ENCODE measurements around the gene PLA2G4B. TPM values are rescaled to one million over a fixed set of nuclear protein-coding genes. Genes with fewer than 3 reads are reported as not detected.

Gene PLA2G4B
- total RNA-seq, 5 donors from 2014 or later (not counting 1 experiment from before 2014, with no cell fraction given), result 32.0 to 55.8 (median 44.9) TPM

- Histone ChIP-seq H3K36me3 (ENCODE audit: control insufficient read depth in 2 of 2, extremely low read depth in 1 of 2, insufficient read depth in 1 of 2, low read length in 1 of 2) (no peaks in the 10 kb centered on the region), H3K27ac (ENCODE audit: low read length) (no peak overlapping the region), H3K27me3 (replicated peaks in 1 of 2; ENCODE audit: control insufficient read depth in 2 of 2, extremely low read depth in 1 of 2, insufficient read depth in 2 of 2, low read length in 1 of 2) (peaks cover 0 to 29% of the 10 kb centered on the region in 2 experiments), H3K9me3 (no peaks in the 10 kb centered on the region), H3K4me1 (ENCODE audit: control insufficient read depth in 1 of 2, extremely low read depth in 1 of 2, insufficient read depth in 2 of 2, low read length in 2 of 2) (peaks cover 2 to 15% of the 10 kb centered on the region in 2 experiments), H3K4me3 (ENCODE audit: control insufficient read depth in 1 of 2, extremely low read depth in 1 of 2, low read length in 1 of 2) (no peak overlapping the region)
- ATAC-seq (replicated peaks in 1 of 4) (no peak), DNase-seq (no peak)
- H3K36me3 Mint-ChIP-seq, result no peaks in the 10 kb centered on the region
- H3K4me1 Mint-ChIP-seq, result peaks cover 6 to 12% (median 11%) of the 10 kb centered on the region in 3 donors
- POLR2A ChIA-PET, result no interaction called here
- CTCF ChIA-PET, result interaction anchor here in 1 of 2 donors (0.7 kb wide), 1 partner anchor 33 kb away, joined by 3 read pairs; no protein-coding TSS in a partner anchor
- no peaks in the 10 kb centered on the region for H3K9me3 Mint-ChIP-seq
- no peak overlapping the region for H3K27ac Mint-ChIP-seq
- no peak overlapping the region for H3K4me3 Mint-ChIP-seq
- 88% methylated on average over 16 of the region's 18 CpGs for WGBS (ENCODE audit: insufficient coverage)
- peaks cover 0 to 5% of the 10 kb centered on the region in 2 donors for H3K27me3 Mint-ChIP-seq
Measured at GRCh38 chr15:41861736-41862356, 23.2 kb downstream of the PLA2G4B start.

GRCh38 chr15:41862515-41863116 lies 24.0 kb downstream of the PLA2G4B start:
- H3K4me3 Mint-ChIP-seq, result no peak overlapping the region
- ChIA-PET CTCF (no interaction called here), POLR2A (no interaction called here)
- H3K27me3 ChIP-seq (replicated peaks in 1 of 2; ENCODE audit: control insufficient read depth in 2 of 2, extremely low read depth in 1 of 2, insufficient read depth in 2 of 2, low read length in 1 of 2), result peaks cover 0 to 23% of the 10 kb centered on the region in 2 experiments
- no peaks in the 10 kb centered on the region for H3K9me3 Mint-ChIP-seq
- peaks cover 0 to 5% of the 10 kb centered on the region in 2 donors for H3K27me3 Mint-ChIP-seq
- H3K4me1 Mint-ChIP-seq, result peaks cover 6 to 12% (median 11%) of the 10 kb centered on the region in 3 donors
- no peaks in the 10 kb centered on the region for H3K9me3 ChIP-seq
- H3K27ac ChIP-seq (ENCODE audit: low read length), result no peak overlapping the region
- DNase-seq (no peak), ATAC-seq (replicated peaks in 1 of 4) (no peak)
- no peaks in the 10 kb centered on the region for H3K36me3 Mint-ChIP-seq
- no peak overlapping the region for H3K4me3 ChIP-seq (ENCODE audit: control insufficient read depth in 1 of 2, extremely low read depth in 1 of 2, low read length in 1 of 2)
- H3K4me1 ChIP-seq (ENCODE audit: control insufficient read depth in 1 of 2, extremely low read depth in 1 of 2, insufficient read depth in 2 of 2, low read length in 2 of 2), result peaks cover 2 to 15% of the 10 kb centered on the region in 2 experiments
- no peak overlapping the region for H3K27ac Mint-ChIP-seq
- no peaks in the 10 kb centered on the region for H3K36me3 ChIP-seq (ENCODE audit: control insufficient read depth in 2 of 2, extremely low read depth in 1 of 2, insufficient read depth in 1 of 2, low read length in 1 of 2)
- 86% methylated on average over 16 of the region's 19 CpGs for WGBS (ENCODE audit: insufficient coverage)

- CTCF ChIA-PET, result interaction anchor here in 1 of 2 donors (0.6 kb wide), 1 partner anchor 766 kb away, joined by 3 read pairs; no protein-coding TSS in a partner anchor
- peaks cover 0 to 2% of the 10 kb centered on the region in 2 donors for H3K27me3 Mint-ChIP-seq
Measured at GRCh38 chr15:41865490-41866055, 26.9 kb downstream of the PLA2G4B start.

GRCh38 chr15:41866263-41866703 lies 27.6 kb downstream of the PLA2G4B start:
- Histone ChIP-seq H3K4me3 (ENCODE audit: control insufficient read depth in 1 of 2, extremely low read depth in 1 of 2, low read length in 1 of 2) (no peak overlapping the region), H3K4me1 (ENCODE audit: control insufficient read depth in 1 of 2, extremely low read depth in 1 of 2, insufficient read depth in 2 of 2, low read length in 2 of 2) (peaks cover 7 to 23% of the 10 kb centered on the region in 2 experiments), H3K27me3 (replicated peaks in 1 of 2; ENCODE audit: control insufficient read depth in 2 of 2, extremely low read depth in 1 of 2, insufficient read depth in 2 of 2, low read length in 1 of 2) (peaks cover 0 to 7% of the 10 kb centered on the region in 2 experiments), H3K9me3 (no peaks in the 10 kb centered on the region), H3K36me3 (ENCODE audit: control insufficient read depth in 2 of 2, extremely low read depth in 1 of 2, insufficient read depth in 1 of 2, low read length in 1 of 2) (no peaks in the 10 kb centered on the region), H3K27ac (ENCODE audit: low read length) (no peak overlapping the region)
- no peak overlapping the region for H3K27ac Mint-ChIP-seq
- peaks cover 0 to 2% of the 10 kb centered on the region in 2 donors for H3K27me3 Mint-ChIP-seq
- H3K36me3 Mint-ChIP-seq, result no peaks in the 10 kb centered on the region
- DNase-seq (no peak), ATAC-seq (replicated peaks in 1 of 4) (no peak)
- ChIA-PET POLR2A (no interaction called here), CTCF (no interaction called here)
- 79% methylated on average over 6 of the region's 8 CpGs for WGBS (ENCODE audit: insufficient coverage)
- H3K4me1 Mint-ChIP-seq, result peaks cover 10 to 14% (median 14%) of the 10 kb centered on the region in 3 donors
- H3K9me3 Mint-ChIP-seq, result no peaks in the 10 kb centered on the region
- H3K4me3 Mint-ChIP-seq, result no peak overlapping the region

More at GRCh38 chr15:41865490-41866055, 26.9 kb downstream of the PLA2G4B start:
- no peaks in the 10 kb centered on the region for H3K36me3 Mint-ChIP-seq
- no peaks in the 10 kb centered on the region for H3K9me3 Mint-ChIP-seq
- H3K27me3 ChIP-seq (replicated peaks in 1 of 2; ENCODE audit: control insufficient read depth in 2 of 2, extremely low read depth in 1 of 2, insufficient read depth in 2 of 2, low read length in 1 of 2), result peaks cover 0 to 11% of the 10 kb centered on the region in 2 experiments
- H3K36me3 ChIP-seq (ENCODE audit: control insufficient read depth in 2 of 2, extremely low read depth in 1 of 2, insufficient read depth in 1 of 2, low read length in 1 of 2), result no peaks in the 10 kb centered on the region
- no peak overlapping the region for H3K4me3 Mint-ChIP-seq
- H3K4me3 ChIP-seq (ENCODE audit: control insufficient read depth in 1 of 2, extremely low read depth in 1 of 2, low read length in 1 of 2), result no peak overlapping the region
- no peak overlapping the region for H3K27ac Mint-ChIP-seq
- H3K9me3 ChIP-seq, result no peaks in the 10 kb centered on the region
- DNase-seq, result no peak
- H3K4me1 Mint-ChIP-seq, result peaks cover 7 to 10% (median 8%) of the 10 kb centered on the region in 3 donors
- H3K27ac ChIP-seq (ENCODE audit: low read length), result no peak overlapping the region
- no peak for ATAC-seq (replicated peaks in 1 of 4)
- POLR2A ChIA-PET, result no interaction called here
- peaks cover 3 to 15% of the 10 kb centered on the region in 2 experiments for H3K4me1 ChIP-seq (ENCODE audit: control insufficient read depth in 1 of 2, extremely low read depth in 1 of 2, insufficient read depth in 2 of 2, low read length in 2 of 2)
- 91% methylated on average over 12 of the region's 18 CpGs for WGBS (ENCODE audit: insufficient coverage)

GRCh38 chr15:41866872-41867579 lies 28.4 kb downstream of the PLA2G4B start:
- 90% methylated on average over 25 of the region's 25 CpGs for WGBS (ENCODE audit: insufficient coverage)
- H3K4me3 ChIP-seq (ENCODE audit: control insufficient read depth in 1 of 2, extremely low read depth in 1 of 2, low read length in 1 of 2), result no peak overlapping the region
- peaks cover 0 to 9% of the 10 kb centered on the region in 2 experiments for H3K27me3 ChIP-seq (replicated peaks in 1 of 2; ENCODE audit: control insufficient read depth in 2 of 2, extremely low read depth in 1 of 2, insufficient read depth in 2 of 2, low read length in 1 of 2)
- Mint-ChIP-seq H3K36me3 (no peaks in the 10 kb centered on the region), H3K4me1 (peaks cover 10 to 15% (median 15%) of the 10 kb centered on the region in 3 donors), H3K27ac (peak overlapping the region in 1 of 2 donors; percentile 34), H3K9me3 (no peaks in the 10 kb centered on the region), H3K27me3 (peaks cover 0 to 2% of the 10 kb centered on the region in 2 donors), H3K4me3 (no peak overlapping the region)
- no peak for DNase-seq
- CTCF ChIA-PET, result no interaction called here
- ATAC-seq (replicated peaks in 1 of 4), result no peak
- no peaks in the 10 kb centered on the region for H3K36me3 ChIP-seq (ENCODE audit: control insufficient read depth in 2 of 2, extremely low read depth in 1 of 2, insufficient read depth in 1 of 2, low read length in 1 of 2)
- no peak overlapping the region for H3K27ac ChIP-seq (ENCODE audit: low read length)
- POLR2A ChIA-PET, result no interaction called here
- H3K4me1 ChIP-seq (ENCODE audit: control insufficient read depth in 1 of 2, extremely low read depth in 1 of 2, insufficient read depth in 2 of 2, low read length in 2 of 2), result peaks cover 7 to 23% of the 10 kb centered on the region in 2 experiments
- no peaks in the 10 kb centered on the region for H3K9me3 ChIP-seq

GRCh38 chr15:41868321-41868720 lies 29.7 kb downstream of the PLA2G4B start:
- DNase-seq (no peak), ATAC-seq (replicated peaks in 1 of 4) (no peak)
- ChIA-PET POLR2A (no interaction called here), CTCF (interaction anchor here in 1 of 2 donors (1.4 kb wide), 1 partner anchor 36 kb away, joined by 4 read pairs; no protein-coding TSS in a partner anchor)
- no peaks in the 10 kb centered on the region for H3K9me3 Mint-ChIP-seq
- no peaks in the 10 kb centered on the region for H3K36me3 Mint-ChIP-seq
- Histone ChIP-seq H3K4me3 (ENCODE audit: control insufficient read depth in 1 of 2, extremely low read depth in 1 of 2, low read length in 1 of 2) (no peak overlapping the region), H3K4me1 (ENCODE audit: control insufficient read depth in 1 of 2, extremely low read depth in 1 of 2, insufficient read depth in 2 of 2, low read length in 2 of 2) (peaks cover 7 to 15% of the 10 kb centered on the region in 2 experiments), H3K36me3 (ENCODE audit: control insufficient read depth in 2 of 2, extremely low read depth in 1 of 2, insufficient read depth in 1 of 2, low read length in 1 of 2) (no peaks in the 10 kb centered on the region), H3K27me3 (replicated peaks in 1 of 2; ENCODE audit: control insufficient read depth in 2 of 2, extremely low read depth in 1 of 2, insufficient read depth in 2 of 2, low read length in 1 of 2) (peaks cover 0 to 9% of the 10 kb centered on the region in 2 experiments), H3K9me3 (no peaks in the 10 kb centered on the region), H3K27ac (ENCODE audit: low read length) (no peak overlapping the region)
- H3K4me1 Mint-ChIP-seq, result peaks cover 10 to 12% (median 11%) of the 10 kb centered on the region in 3 donors
- 91% methylated on average over 15 of the region's 15 CpGs for WGBS (ENCODE audit: insufficient coverage)
- no peak overlapping the region for H3K27ac Mint-ChIP-seq
- no peaks in the 10 kb centered on the region for H3K27me3 Mint-ChIP-seq
- H3K4me3 Mint-ChIP-seq, result no peak overlapping the region

Data from T-cell (primary cell).